Measurements from ENCODE around the gene TBR1. TPM values are rescaled to one million over a fixed set of nuclear protein-coding genes. Genes with fewer than 3 reads are reported as not detected.
A peak's percentile ranks its signal among the peaks of the same experiment; 100 is the strongest.

Gene TBR1
- total and polyA plus RNA-seq, 2 donors (not counting 3 experiments of a cell fraction or from before 2014, with no cell fraction given), result 0.11 to 0.14 TPM

- Histone ChIP-seq H3K4me2 (ENCODE audit: insufficient read depth, low read length) (peak overlapping the region; percentile 30), H3K4me1 (ENCODE audit: control insufficient read depth, extremely low read depth, insufficient read depth, low read length) (peaks cover 12% of the 10 kb centered on the region), H3K27ac (ENCODE audit: insufficient read depth, low read depth, low read length) (no peak overlapping the region), H3K9me3 (replicated peaks; ENCODE audit: control insufficient read depth, insufficient read depth, low read length) (no peaks in the 10 kb centered on the region), H3K4me3 (replicated peaks in 1 of 3; ENCODE audit: insufficient read depth in 1 of 3, low read depth in 1 of 3, low read length in 3 of 3) (peak overlapping the region in 1 of 3 experiments; percentile 43), H4K20me1 (replicated peaks; ENCODE audit: control insufficient read depth, extremely low read depth, insufficient read depth, low read length) (no peaks in the 10 kb centered on the region), H3K9ac (replicated peaks; ENCODE audit: extremely low read depth, insufficient read depth, low read length) (peak overlapping the region; percentile 39), H2AFZ (ENCODE audit: low read depth, low read length) (peak overlapping the region; percentile 17), H3K36me3 (ENCODE audit: control insufficient read depth in 2 of 2, extremely low read depth in 1 of 2, insufficient read depth in 2 of 2, low read length in 2 of 2) (peaks cover 0 to 2% of the 10 kb centered on the region in 2 experiments), H3K9me1 (replicated peaks; ENCODE audit: control insufficient read depth, extremely low read depth, insufficient read depth, low read length) (no peaks in the 10 kb centered on the region), H3K27me3 (ENCODE audit: control insufficient read depth in 2 of 2, insufficient read depth in 2 of 2, low read length in 2 of 2) (peaks cover 44 to 49% of the 10 kb centered on the region in 2 experiments), H3K79me2 (ENCODE audit: control insufficient read depth, insufficient read depth, low read length) (no peaks in the 10 kb centered on the region)
- DNase-seq (ENCODE audit: low read depth, low spot score) (peak; percentile 44), FAIRE-seq (peak; percentile 66)
- intact Hi-C loops (cut with micrococcal nuclease) (loop anchor here (1.0 kb wide), 1 partner anchor 8 kb away; no protein-coding TSS in a partner anchor), dilution Hi-C loops (cut with MboI; ENCODE audit: extremely low pct_ligation_motif_present, low sequenced_read_pairs) (no loop called here)
- peak; percentile 19 for TF ChIP-seq POLR2AphosphoS5 (IDR thresholded peaks at IDR 0.05; ENCODE audit: insufficient read depth, low read depth, low read length)
- TF ChIP-seq FOS (IDR thresholded peaks at IDR 0.05; ENCODE audit: borderline replicate concordance, insufficient read depth, low read length), result no peak
- TF ChIP-seq JUN (IDR thresholded peaks at IDR 0.05; ENCODE audit: borderline replicate concordance, insufficient read depth, insufficient read length, low read depth), result no peak
- no peak for TF ChIP-seq GATA2 (IDR thresholded peaks at IDR 0.05; ENCODE audit: insufficient read depth, insufficient read length, low read depth, low read length)
- TF ChIP-seq EZH2 (IDR thresholded peaks at IDR 0.05; ENCODE audit: borderline replicate concordance, low read depth, low read length, severe bottlenecking), result no peak
- TF ChIP-seq POLR2A (IDR thresholded peaks at IDR 0.05; ENCODE audit: low read depth, low read length), result no peak
- peak in 1 of 2 donors; percentile 19 for TF ChIP-seq CTCF (IDR thresholded peaks at IDR 0.05; ENCODE audit: extremely low read depth in 1 of 2, insufficient read depth in 1 of 2, low read depth in 1 of 2, low read length in 2 of 2)
- TF ChIP-seq MYC (IDR thresholded peaks at IDR 0.05; ENCODE audit: low read depth, low read length), result no peak
- TF ChIP-seq MAX (IDR thresholded peaks at IDR 0.05; ENCODE audit: insufficient read depth, insufficient read length), result no peak
- ChIA-PET POLR2A (interaction anchor here (0.6 kb wide), 1 partner anchor 13 kb away, joined by 3 read pairs; no protein-coding TSS in a partner anchor), CTCF (interaction anchor here (0.8 to 1.9 kb wide), 4 partner anchors 11 to 106 kb away, joined by 3 to 8 read pairs (median 4); partner anchors contain the start of gene PSMD14)
- no TSS peak for BruUV-seq (replicated peaks)
Measured at GRCh38 chr2:161414042-161415033, 1.8 kb upstream of the TBR1 start.

Data from endothelial cell of umbilical vein (primary cell).